AG04449 (cell line): Measurements from ENCODE around the gene WNT7A.

Source experiments
- CTCF ChIA-PET: fragments of 350-600 bp; formaldehyde crosslinking; extraction: SDS; loops from one replicate; lab custom pipeline; 2021; ENCODE audit warnings: antibody characterized with exemption; lab: Yijun Ruan, JAX
- POLR2A ChIA-PET: fragments of 400-600, 350-600 bp; formaldehyde crosslinking; extraction: SDS; loops from one replicate; lab custom pipeline; 2020; ENCODE audit warnings: antibody characterized with exemption, inconsistent platforms; lab: Yijun Ruan, JAX
- DNase-seq: peaks from one replicate; pipeline ENCODE4 v3.0.0-alpha.2; 2010; ENCODE audit warnings: low read depth, low spot score
- H3K4me3 ChIP-seq: 2 replicates; pipeline ENCODE4 v1.5.1; 2011; ENCODE audit warnings: low read depth, mild to moderate bottlenecking, control low read depth, low read length
- CTCF ChIP-seq: IDR thresholded peaks from one replicate; pipeline ENCODE4 v1.5.1; 2011; ENCODE audit warnings: mild to moderate bottlenecking, moderate library complexity, low read length, control low read depth, inconsistent platforms; ENCODE audit not compliant: insufficient read depth; ENCODE audit errors: missing control alignments

WNT7A gene

GRCh38 chr3:13824521-13825310, 55.2 kb downstream of the WNT7A start:
- no peak for TF ChIP-seq CTCF
- CTCF ChIA-PET = no interaction called here

GRCh38 chr3:13823692-13824091, 56.2 kb downstream of the WNT7A start:
- no peak for TF ChIP-seq CTCF
- no peak overlapping the region for H3K4me3 ChIP-seq
- ChIA-PET POLR2A (no interaction called here), CTCF (no interaction called here)
- no peak for DNase-seq

More at GRCh38 chr3:13824521-13825310, 55.2 kb downstream of the WNT7A start:
- POLR2A ChIA-PET = no interaction called here
- no peak overlapping the region for H3K4me3 ChIP-seq
- DNase-seq = no peak

GRCh38 chr3:13822871-13823585, 56.8 kb downstream of the WNT7A start:
- no peak for TF ChIP-seq CTCF
- CTCF ChIA-PET = no interaction called here

GRCh38 chr3:13822042-13822441, 57.8 kb downstream of the WNT7A start:
- CTCF ChIA-PET = no interaction called here
- no peak for DNase-seq
- no peak overlapping the region for H3K4me3 ChIP-seq
- POLR2A ChIA-PET = no interaction called here
- no peak for TF ChIP-seq CTCF

More at GRCh38 chr3:13822871-13823585, 56.8 kb downstream of the WNT7A start:
- H3K4me3 ChIP-seq = no peak overlapping the region
- no peak for DNase-seq
- POLR2A ChIA-PET = no interaction called here

- ChIA-PET POLR2A (no interaction called here), CTCF (no interaction called here)
- DNase-seq = no peak
- H3K4me3 ChIP-seq = no peak overlapping the region
- TF ChIP-seq CTCF = no peak
Observed at GRCh38 chr3:13821126-13821525, 58.7 kb downstream of the WNT7A start.

- CTCF ChIA-PET = no interaction called here
- no peak for TF ChIP-seq CTCF
- POLR2A ChIA-PET = no interaction called here
Observed at GRCh38 chr3:13818919-13819318, 61.0 kb downstream of the WNT7A start.

More at GRCh38 chr3:13818919-13819318, 61.0 kb downstream of the WNT7A start:
- no peak for DNase-seq
- no peak overlapping the region for H3K4me3 ChIP-seq
